Fibroblast of the aortic adventitia (primary cell): ENCODE results near the gene CRTC3. TPM values are rescaled to one million over a fixed set of nuclear protein-coding genes. Genes with fewer than 3 reads are reported as not detected.

Experiments
- DNase-seq: peaks from one replicate; pipeline ENCODE4 v3.0.0-alpha.2; 2010; ENCODE audit warnings: low read depth
- H3K4me3 ChIP-seq: 2 replicates; pipeline ENCODE4 v1.5.1; 2011; ENCODE audit warnings: low read depth, mild to moderate bottlenecking, control low read depth, low read length, moderate library complexity
- total RNA-seq: library from RNA; depleted of rRNA; stranded (reverse); fragments of >200 nt; gene quantifications from 2 replicates; pipeline ENCODE4 v1.2.3, GENCODE V29; 2012; ENCODE audit warnings: low replicate concordance
- TF ChIP-seq, protein P1 (sequence below): IDR thresholded peaks from 2 replicates; pipeline ENCODE4 v1.5.1; 2011; ENCODE audit warnings: mild to moderate bottlenecking, low read length, control low read depth, inconsistent platforms; ENCODE audit not compliant: insufficient read depth

CRTC3 gene
- total RNA-seq, 1 donor, result 15.7 TPM

DNA sequence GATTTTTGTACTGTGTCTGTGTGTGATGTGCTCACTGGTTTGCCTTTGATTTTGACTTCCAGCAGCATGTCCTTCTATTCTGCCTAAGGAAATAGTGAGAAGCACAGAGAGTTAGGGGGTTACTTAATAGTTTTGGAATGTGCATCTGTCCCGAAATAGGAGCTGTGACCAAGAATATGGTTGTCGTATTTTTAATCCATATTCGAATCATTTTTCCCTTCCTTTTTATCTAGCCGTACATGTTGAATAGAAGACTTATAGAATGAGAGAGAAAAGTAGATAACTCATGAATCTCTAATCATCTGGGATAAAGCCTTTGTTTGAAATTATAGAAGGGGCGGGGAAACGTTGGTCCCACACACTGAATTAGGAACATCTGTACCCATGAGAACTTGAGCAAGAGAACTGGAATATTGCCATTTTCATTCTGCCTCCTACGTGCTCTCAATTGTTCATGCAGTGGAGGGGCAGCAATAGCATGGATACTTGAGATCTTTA is 23.6 kb downstream of the CRTC3 start:
- H3K4me3 ChIP-seq, result no peak overlapping the region
- DNase-seq, result peak; percentile 95
- TF ChIP-seq, protein P1, sequence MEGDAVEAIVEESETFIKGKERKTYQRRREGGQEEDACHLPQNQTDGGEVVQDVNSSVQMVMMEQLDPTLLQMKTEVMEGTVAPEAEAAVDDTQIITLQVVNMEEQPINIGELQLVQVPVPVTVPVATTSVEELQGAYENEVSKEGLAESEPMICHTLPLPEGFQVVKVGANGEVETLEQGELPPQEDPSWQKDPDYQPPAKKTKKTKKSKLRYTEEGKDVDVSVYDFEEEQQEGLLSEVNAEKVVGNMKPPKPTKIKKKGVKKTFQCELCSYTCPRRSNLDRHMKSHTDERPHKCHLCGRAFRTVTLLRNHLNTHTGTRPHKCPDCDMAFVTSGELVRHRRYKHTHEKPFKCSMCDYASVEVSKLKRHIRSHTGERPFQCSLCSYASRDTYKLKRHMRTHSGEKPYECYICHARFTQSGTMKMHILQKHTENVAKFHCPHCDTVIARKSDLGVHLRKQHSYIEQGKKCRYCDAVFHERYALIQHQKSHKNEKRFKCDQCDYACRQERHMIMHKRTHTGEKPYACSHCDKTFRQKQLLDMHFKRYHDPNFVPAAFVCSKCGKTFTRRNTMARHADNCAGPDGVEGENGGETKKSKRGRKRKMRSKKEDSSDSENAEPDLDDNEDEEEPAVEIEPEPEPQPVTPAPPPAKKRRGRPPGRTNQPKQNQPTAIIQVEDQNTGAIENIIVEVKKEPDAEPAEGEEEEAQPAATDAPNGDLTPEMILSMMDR, result no peak

DNA sequence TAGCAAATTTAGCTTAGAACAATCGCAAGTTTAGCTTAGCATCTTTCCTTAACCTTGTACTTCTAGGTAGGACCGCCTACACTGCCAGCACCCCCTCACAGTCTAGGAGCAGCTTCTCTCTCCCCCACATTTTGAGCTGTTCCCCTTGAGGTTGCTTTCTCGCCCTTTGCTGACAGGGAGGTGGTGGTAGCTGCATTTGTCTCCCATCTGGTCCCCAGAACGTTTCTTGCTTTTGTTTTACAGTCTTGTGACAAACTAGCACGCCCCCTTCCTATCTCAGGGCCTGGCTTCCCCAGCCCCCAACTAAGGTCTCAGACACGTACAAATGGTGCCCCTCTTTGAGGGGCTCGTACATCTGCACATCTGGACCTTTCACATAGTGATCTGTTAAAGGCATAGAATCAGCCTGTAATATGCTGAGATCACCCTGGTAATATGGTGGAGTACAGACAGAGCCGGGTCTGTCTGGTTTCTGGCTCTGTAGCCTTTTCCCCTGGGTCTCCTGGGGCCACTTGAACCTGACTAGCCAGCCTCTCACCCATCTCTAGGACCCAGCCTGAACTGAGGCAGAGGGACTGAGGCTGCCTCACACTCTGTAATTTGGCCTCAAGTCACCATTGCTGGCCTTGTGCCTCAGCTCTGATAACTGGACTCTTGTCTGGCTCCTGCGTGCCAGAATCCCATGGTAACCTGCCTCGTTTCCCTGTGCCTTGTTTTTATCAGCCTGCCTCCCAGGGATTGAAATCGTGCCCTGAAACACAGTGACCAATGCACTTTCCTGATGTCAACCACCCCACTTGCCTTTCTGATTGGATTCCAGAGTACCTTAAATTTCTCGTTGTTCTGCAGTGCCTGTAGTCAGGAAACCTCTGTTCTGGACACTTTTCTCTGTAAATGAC is 27.7 kb downstream of the CRTC3 start:
- H3K4me3 ChIP-seq, result peak overlapping the region; percentile 10
- DNase-seq, result peak; percentile 97
- TF ChIP-seq, protein P1, result no peak

DNA sequence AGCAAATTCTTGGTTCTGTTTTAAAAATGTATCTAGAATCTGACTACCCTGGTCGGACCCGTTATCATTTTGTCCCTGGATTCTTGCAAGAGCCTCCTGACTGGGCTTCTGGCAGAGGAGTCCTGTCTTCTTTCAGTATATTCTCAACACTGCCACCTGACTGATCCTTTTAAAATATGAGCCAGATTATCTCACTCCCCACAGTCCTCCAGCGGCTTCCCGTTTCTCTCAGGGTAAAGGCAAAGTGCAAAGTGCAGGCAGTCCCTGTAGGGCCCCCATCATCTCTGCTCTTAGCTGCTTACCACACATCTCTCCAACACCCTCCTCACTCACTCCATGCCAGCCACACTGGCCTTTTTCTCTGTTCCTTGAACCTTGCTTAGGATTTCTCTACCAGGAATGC is 28.4 kb downstream of the CRTC3 start:
- no peak overlapping the region for H3K4me3 ChIP-seq
- TF ChIP-seq, protein P1, result no peak
- DNase-seq, result no peak

DNA sequence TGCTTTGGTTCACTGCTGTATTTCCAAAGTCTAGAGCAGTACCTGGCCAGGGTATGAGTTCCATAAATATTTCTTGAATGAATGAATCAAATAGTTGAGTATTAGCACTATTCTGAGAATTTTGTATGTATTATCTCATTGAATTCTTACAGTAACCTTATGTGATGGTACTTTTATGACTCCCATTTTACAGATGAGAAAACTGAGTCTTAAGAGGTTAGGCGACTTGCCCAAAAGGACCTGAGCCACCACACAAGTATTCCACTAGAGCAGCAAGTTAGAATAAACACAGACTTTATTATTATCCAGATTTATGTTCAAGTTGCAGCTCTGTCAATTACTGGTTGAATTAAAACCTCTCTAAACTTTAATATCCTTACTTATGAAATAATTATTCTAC is 29.4 kb downstream of the CRTC3 start:
- DNase-seq, result no peak
- no peak overlapping the region for H3K4me3 ChIP-seq
- TF ChIP-seq, protein P1, result no peak

DNA sequence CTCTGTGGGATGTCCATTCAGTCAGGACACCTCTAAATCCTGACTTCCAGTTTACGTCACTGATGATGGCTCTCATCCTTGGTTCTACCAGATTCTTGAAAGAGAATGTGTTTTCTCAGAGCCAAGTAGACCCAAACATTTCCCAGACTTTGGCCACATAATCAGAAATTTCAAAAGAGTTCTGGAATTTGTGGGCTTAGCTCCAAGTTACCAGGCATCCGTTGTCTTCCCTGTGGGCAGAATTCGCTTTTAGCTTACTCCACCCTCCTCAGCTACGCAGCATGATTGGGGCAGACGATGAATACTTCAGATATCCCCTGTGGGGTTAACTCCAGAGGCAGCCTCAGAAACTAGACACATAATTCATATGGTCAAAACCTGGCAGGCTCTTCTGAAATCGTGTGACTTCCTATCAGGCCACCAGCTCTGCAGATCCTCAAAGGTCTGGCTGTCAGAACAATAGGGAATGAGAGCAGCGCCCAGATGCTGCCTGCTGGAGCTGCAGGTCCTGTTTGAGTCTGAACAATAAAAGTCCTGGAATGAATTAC is 30.6 kb downstream of the CRTC3 start:
- DNase-seq, result peak; percentile 100
- H3K4me3 ChIP-seq, result no peak overlapping the region
- TF ChIP-seq, protein P1, result no peak

DNA sequence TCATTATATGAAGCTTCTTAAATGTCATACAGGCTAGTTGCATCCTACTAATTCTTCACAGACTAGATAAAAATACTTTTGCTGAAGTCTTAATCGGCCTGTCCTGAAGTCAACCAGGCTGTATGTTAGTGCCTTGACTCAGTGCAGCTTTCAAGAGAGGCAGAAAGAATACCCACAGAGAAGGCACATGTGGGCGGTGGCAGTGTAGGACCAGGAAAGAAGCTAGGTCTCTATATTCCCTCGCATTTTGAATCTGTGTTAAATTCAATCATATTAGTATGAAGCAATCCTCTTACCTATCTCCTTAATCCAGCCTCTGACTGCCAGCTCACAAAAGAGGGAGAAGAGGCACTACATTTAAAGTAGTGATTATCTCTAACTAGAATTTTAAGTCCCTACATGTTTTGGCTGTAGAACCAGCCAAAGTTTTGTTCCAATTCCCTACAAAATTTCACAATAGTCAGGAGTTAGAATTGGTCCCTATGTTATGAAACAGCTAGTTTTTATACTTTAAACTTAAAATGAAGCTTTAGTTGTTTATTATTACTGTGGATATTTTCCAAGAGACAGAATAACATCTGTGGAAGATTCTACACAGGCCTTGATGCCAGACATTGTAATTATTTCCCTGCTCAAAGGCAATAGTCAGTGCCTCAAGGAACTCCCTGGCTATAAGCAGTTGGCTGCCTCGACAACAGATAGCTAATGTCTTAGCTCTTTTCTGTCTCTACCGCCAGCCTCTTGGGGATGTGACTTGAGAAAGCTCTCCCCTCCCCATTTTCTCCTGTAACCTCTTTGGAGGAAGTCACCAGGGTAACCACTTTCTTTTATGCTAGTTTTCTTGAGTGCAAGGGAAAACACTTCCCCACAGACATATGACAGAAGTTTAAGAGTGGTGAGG is 31.9 kb downstream of the CRTC3 start:
- DNase-seq, result peak; percentile 93
- TF ChIP-seq, protein P1, result no peak
- H3K4me3 ChIP-seq, result no peak overlapping the region
